GM19351 (cell line): Measurements from ENCODE around the gene GAS5.

Experiments used
- ATAC-seq: cut with Tn5 transposase; IDR thresholded peaks from one replicate; pipeline ENCODE4 v1.9.1; 2021; ENCODE audit warnings: mild to moderate bottlenecking, moderate library complexity; ENCODE audit not compliant: unreplicated experiment

The GAS5 gene

GRCh38 chr1:173832748-173833147 lies 35.0 kb downstream of the GAS5 start:
- no peak for ATAC-seq

- ATAC-seq = no peak
Measured at GRCh38 chr1:173827611-173828010, 40.2 kb downstream of the GAS5 start.

- peak; percentile 79 for ATAC-seq
Measured at GRCh38 chr1:173824315-173825081, 43.3 kb downstream of the GAS5 start, which contains the start of the genes CENPL and DARS2. CENPL (minus strand) TSS chr1:173824883; CDS start chr1:173811299, 13,584 bp downstream. DARS2 (plus strand) TSS chr1:173824673; CDS start chr1:173825230, 557 bp downstream.

- ATAC-seq = peak; percentile 34
Measured at GRCh38 chr1:173823781-173824314, 43.9 kb downstream of the GAS5 start.

GRCh38 chr1:173821680-173822079 lies 46.1 kb downstream of the GAS5 start:
- no peak for ATAC-seq

- no peak for ATAC-seq
Measured at GRCh38 chr1:173818459-173818858, 49.3 kb downstream of the GAS5 start.
